Eye (tissue), 1 donor: Measurements from ENCODE around the gene HOXD10.

ENCODE experiments used
- DNase-seq: peaks from one replicate; pipeline ENCODE4 v3.0.0-alpha.2; 2015

HOXD10 gene

GRCh38 chr2:176137252-176137580, 20.6 kb downstream of the HOXD10 start:
- DNase-seq, result no peak

DNA sequence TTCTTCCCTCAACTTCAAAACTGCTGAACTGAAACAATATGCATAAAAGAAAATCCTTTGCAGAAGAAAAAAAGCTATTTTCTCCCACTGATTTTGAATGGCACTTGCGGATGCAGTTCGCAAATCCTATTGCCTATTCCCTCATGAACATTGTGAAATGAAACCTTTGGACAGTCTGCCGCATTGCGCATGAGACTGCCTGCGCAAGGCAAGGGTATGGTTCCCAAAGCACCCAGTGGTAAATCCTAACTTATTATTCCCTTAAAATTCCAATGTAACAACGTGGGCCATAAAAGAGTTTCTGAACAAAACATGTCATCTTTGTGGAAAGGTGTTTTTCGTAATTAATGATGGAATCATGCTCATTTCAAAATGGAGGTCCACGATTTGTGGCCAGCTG, 21.3 kb downstream of the HOXD10 start:
- no peak for DNase-seq

DNA sequence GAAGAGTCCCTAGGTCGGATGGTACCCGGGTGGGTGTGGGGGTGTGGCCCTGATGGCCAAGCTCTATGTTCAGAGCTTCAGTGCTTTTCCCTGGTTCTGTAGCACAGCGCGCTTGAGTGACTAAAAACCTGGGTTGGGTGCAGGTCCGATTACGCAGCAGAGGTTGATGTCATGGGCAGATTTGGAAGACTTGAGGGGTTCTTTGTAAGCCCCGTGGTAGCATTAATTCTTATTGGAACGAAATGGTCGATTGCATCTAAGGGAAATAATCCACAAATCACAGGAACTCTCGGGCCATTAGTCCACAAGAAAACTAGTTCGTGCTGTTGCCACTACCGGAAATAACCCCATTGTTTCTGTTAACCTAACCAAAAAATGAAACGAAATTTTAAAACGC, 21.9 kb downstream of the HOXD10 start:
- no peak for DNase-seq

DNA sequence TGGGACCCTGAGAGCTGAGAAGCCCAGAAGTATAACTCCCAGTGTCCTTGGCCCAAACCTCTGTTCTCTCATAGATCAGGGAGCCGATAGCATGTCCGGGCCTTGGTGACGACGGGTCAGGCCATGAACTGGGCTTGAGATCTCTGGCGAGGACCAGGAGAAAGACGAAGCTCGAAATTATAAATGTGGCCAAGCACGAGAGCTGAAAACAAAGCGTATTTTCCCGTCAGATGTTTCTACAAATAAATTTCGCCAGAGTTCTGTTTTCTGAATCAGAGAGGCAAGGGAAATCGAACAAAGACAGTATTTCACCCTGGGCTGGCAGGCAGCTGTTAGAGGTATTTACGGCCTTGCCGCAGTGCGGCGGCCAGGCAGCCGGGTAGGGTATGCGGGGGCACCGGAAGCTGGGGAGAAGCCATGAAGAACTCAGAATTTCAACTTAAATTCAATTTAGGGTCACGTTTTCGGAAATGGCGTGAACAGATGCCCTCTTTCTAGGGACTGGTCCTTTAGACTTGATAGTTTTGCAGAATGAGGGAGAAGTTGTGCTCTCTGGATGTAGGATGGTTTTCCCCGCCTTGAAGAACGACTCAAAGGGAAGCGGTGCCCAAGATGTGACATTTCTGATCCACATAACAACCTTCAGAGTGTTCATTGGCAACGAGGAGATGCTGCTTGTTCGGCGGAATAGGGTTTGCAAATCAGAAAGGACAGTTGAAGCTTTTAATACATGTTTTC, 22.5 kb downstream of the HOXD10 start:
- peak; percentile 69 for DNase-seq

GRCh38 chr2:176139661-176140512, 23.3 kb downstream of the HOXD10 start:
- no peak for DNase-seq

DNA sequence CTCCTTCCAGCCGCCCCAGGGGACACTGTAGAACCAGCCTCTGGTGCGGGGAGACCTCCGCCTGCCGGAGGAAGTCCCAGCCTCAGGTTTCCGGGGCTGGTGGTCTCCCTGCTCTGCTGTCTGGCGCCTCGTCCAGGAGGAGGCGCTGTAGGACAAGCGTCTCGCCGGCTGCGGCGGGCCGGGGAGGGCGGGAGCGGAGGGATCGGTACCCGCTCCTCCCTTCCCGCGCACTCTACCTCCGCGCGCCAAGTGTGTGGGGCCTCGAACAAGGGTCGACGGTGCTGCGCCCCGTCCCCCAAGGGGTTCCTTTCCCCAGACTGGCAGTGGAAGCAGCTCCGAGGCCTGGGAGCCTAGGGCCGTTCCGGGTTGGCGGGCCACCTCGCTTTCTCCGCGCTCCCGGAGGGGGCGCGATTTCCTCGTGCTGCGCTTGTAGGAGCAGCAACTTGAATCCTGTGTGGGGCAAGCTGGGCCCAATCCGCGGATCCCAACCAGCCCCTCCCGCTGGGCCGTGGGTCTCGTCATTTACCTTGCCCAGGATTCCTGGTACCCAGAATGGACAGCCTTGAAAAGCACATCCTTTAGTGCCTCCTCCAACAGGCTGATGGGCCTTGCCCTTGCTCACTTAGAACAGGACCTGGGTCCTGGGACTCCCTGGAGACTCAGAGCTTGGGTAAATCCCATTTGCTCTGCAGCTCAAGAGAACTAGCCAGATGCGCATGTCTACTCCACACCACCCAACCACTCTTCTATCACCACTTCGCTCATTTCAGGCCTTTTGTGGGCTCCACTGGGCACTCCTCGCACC, 24.1 kb downstream of the HOXD10 start:
- DNase-seq, result peak; percentile 95

GRCh38 chr2:176142281-176142680, 25.7 kb downstream of the HOXD10 start:
- DNase-seq, result no peak

GRCh38 chr2:176145085-176145969, 28.7 kb downstream of the HOXD10 start:
- DNase-seq, result no peak

GRCh38 chr2:176146101-176146500, 29.5 kb downstream of the HOXD10 start:
- no peak for DNase-seq

- peak; percentile 29 for DNase-seq
Observed at GRCh38 chr2:176146645-176147044, 30.1 kb downstream of the HOXD10 start.

GRCh38 chr2:176147210-176147799, 30.7 kb downstream of the HOXD10 start:
- peak; percentile 26 for DNase-seq

GRCh38 chr2:176147800-176148496, 31.4 kb downstream of the HOXD10 start:
- peak; percentile 32 for DNase-seq

DNA sequence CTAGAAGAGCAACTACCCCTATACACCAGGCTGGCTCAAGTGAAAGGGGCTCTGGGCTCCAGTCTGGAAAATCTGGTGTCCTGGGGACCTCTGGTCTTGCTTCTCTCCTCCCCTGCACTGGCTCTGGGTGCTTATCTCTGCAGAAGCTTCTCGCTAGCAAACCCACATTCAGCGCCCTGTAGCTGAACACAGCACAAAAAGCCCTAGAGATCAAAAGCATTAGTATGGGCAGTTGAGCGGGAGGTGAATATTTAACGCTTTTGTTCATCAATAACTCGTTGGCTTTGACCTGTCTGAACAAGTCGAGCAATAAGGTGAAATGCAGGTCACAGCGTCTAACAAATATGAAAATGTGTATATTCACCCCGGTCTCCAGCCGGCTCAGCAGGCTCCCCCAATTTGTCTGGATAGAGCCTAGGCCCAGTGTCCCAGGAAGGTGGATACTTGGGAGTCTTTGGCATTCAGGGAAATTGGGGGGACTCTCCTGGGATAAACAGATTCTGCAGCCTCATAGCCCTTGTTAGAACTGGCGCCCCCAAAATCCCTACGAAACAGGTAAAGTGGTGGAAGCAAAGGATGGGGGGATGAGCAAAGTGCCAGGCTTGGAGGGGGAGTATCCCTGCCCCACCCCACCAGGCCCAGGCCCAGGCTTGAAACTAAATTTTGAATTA, 32.3 kb downstream of the HOXD10 start:
- DNase-seq, result peak; percentile 50

GRCh38 chr2:176149481-176149938, 32.9 kb downstream of the HOXD10 start:
- peak; percentile 28 for DNase-seq

GRCh38 chr2:176149939-176150583, 33.5 kb downstream of the HOXD10 start:
- peak; percentile 45 for DNase-seq

GRCh38 chr2:176150584-176151441, 34.2 kb downstream of the HOXD10 start:
- no peak for DNase-seq

DNA sequence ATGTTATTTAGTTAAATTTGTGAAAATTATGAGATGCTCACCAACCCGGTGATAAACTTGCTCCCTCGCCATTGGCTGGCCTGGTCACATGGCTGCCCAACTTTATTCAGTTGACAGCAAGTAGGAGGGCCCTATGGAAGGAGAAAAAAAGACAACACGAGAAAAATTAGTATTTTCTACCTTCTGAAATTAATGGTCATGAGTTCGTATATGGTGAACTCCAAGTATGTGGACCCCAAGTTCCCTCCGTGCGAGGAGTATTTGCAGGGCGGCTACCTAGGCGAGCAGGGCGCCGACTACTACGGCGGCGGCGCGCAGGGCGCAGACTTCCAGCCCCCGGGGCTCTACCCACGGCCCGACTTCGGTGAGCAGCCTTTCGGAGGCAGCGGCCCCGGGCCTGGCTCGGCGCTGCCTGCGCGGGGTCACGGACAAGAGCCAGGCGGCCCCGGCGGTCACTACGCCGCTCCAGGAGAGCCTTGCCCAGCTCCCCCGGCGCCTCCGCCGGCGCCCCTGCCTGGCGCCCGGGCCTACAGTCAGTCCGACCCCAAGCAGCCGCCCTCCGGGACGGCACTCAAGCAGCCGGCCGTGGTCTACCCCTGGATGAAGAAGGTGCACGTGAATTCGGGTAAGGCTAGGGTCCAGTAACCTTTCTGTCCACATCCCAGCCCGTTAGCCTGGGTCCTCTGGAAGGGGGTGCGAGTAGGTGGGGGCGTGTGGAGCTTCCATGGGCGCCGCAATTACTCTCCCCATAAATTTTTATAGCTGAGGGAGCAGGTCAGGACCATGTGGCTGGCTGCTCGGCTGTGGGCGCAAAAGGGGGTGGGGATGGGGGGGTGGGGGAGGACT, 35.1 kb downstream of the HOXD10 start, which contains the start of gene HOXD4:
Gene HOXD4, plus strand, starts transcription at position 109 of the 846 bp plus-strand sequence. Its CDS starts 84 bp downstream, at position 193.
- peak; percentile 33 for DNase-seq
